Measurements from ENCODE around the gene CILP2.

The CILP2 gene

DNA sequence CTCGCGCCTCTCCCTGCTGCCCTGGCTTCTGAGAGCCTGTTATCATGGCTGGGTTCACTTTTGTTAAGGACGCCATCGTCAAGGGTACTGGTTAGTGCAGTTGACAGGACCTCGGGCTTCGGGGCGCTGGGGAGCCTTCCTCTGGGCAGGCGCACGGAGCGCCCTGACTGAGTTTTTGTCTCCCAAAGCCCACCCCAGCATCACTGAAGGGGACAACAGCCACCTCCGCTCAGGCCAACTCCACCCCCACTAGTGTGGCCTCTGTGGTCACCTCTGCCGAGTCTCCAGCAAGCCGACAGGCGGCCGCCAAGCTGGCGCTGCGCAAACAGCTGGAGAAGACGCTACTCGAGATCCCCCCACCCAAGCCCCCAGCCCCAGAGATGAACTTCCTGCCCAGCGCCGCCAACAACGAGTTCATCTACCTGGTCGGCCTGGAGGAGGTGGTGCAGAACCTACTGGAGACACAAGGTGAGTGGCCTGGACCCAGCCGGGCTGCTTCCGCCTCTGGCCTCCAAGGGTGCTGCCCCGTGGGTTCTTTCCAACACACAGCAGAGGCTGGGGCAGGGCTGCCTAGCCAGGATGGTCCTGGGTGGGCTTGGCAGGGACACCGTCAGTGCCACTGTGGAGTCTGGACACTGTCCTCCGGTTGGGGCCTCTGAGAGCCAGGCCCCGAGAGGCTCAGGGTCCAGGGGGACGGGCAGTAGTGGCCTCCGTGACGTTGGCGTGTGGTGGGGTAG, 39.6 kb upstream of the CILP2 start:
- Histone ChIP-seq H3K4me3 (ENCODE audit: low read length) (no peak overlapping the region), H3K9me3 (ENCODE audit: insufficient read depth, low read depth, low read length) (no peaks in the 10 kb centered on the region), H3K4me1 (ENCODE audit: insufficient read depth, low read length) (no peaks in the 10 kb centered on the region), H3K27me3 (ENCODE audit: insufficient read depth, low read length) (no peaks in the 10 kb centered on the region), H3K27ac (ENCODE audit: low read length) (no peak overlapping the region), H3K9ac (ENCODE audit: low read depth, low read length) (no peak overlapping the region), H3K36me3 (ENCODE audit: insufficient read depth, low read depth, low read length) (peaks cover 97% of the 10 kb centered on the region)

DNA sequence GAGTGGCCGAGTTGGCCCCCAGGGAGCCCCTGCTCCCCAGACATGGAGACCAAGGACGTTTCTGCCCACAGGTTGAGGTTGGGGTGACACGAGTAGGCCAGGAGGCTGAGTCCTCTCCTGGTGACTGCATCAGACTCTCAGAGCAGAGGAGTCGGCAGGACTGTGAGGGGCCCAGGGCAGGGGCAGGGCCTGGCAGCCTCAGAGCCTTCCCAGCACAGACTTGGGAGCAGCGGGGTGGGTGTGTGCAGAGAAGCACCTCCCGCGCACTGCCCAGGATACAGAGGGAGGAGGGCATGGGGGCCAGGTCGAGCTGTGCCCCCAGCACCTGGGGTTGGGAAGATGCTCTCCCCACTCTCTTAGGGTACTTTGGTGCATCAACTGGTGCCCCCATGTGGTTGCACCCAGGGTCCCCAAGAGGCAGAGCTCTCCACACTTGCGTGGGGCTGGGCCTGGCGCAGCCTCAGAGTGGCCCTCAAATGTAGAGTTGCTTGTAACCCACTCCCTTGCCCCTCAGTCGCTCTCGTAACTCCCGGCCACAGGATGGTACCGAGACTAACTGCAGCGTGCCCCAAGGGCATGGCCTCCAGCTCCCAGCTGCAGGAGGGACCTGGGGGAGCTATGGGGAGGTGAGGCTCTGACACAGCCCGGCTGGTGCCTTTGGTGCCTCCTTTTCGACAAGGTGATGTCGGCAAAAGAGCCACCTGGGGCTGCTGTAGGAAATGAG, 38.6 kb upstream of the CILP2 start:
- H3K36me3 ChIP-seq (ENCODE audit: insufficient read depth, low read depth, low read length), result peaks cover 97% of the 10 kb centered on the region
- no peak overlapping the region for H3K9ac ChIP-seq (ENCODE audit: low read depth, low read length)
- no peaks in the 10 kb centered on the region for H3K4me1 ChIP-seq (ENCODE audit: insufficient read depth, low read length)
- H3K9me3 ChIP-seq (ENCODE audit: insufficient read depth, low read depth, low read length), result no peaks in the 10 kb centered on the region
- no peak overlapping the region for H3K4me3 ChIP-seq (ENCODE audit: low read length)
- H3K27me3 ChIP-seq (ENCODE audit: insufficient read depth, low read length), result no peaks in the 10 kb centered on the region
- no peak overlapping the region for H3K27ac ChIP-seq (ENCODE audit: low read length)

DNA sequence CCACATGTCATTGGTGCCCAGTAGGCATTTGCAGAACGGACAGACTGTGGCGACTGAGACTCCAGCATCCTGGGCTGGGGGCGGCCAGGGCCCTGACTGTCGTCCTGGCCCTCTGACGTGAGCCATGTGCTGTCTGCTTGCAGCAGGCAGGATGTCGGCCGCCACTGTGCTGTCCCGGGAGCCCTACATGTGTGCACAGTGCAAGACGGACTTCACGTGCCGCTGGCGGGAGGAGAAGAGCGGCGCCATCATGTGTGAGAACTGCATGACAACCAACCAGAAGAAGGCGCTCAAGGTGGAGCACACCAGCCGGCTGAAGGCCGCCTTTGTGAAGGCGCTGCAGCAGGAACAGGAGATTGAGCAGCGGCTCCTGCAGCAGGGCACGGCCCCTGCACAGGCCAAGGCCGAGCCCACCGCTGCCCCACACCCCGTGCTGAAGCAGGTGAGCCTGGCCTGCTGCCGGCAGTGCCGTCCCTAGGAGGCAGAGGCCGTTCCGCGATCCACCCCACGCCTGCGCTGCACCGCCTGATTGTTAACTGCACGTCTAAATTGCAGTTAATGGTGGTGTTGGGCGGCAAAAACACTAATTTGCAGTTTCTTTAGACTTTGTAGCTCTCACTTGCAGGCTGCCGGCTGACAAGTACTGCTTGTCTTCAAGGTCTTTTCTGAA, 37.0 kb upstream of the CILP2 start:
- Histone ChIP-seq H3K4me1 (ENCODE audit: insufficient read depth, low read length) (no peaks in the 10 kb centered on the region), H3K27me3 (ENCODE audit: insufficient read depth, low read length) (no peaks in the 10 kb centered on the region), H3K36me3 (ENCODE audit: insufficient read depth, low read depth, low read length) (peaks cover 99% of the 10 kb centered on the region), H3K9me3 (ENCODE audit: insufficient read depth, low read depth, low read length) (no peaks in the 10 kb centered on the region), H3K9ac (ENCODE audit: low read depth, low read length) (no peak overlapping the region), H3K4me3 (ENCODE audit: low read length) (no peak overlapping the region), H3K27ac (ENCODE audit: low read length) (no peak overlapping the region)

DNA sequence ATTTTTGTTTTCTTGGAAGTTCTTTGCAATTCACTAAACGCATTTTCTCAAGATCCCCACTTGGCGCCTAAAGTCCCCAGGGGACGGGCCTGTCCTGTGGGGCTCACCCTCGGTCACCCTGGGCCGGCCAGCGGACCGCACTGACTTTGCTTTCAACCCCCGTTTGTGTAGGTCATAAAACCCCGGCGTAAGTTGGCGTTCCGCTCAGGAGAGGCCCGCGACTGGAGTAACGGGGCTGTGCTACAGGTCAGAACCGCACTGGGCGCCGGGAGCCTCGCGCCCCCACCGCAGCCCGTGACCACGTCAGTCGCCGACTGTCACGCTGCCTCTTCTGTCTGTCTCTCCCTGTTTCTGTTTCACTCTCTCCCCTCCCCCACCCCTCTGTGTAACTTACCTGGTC, 36.3 kb upstream of the CILP2 start:
- Histone ChIP-seq H3K9me3 (ENCODE audit: insufficient read depth, low read depth, low read length) (no peaks in the 10 kb centered on the region), H3K27me3 (ENCODE audit: insufficient read depth, low read length) (no peaks in the 10 kb centered on the region), H3K27ac (ENCODE audit: low read length) (no peak overlapping the region), H3K36me3 (ENCODE audit: insufficient read depth, low read depth, low read length) (peaks cover 99% of the 10 kb centered on the region), H3K4me1 (ENCODE audit: insufficient read depth, low read length) (no peaks in the 10 kb centered on the region), H3K4me3 (ENCODE audit: low read length) (no peak overlapping the region), H3K9ac (ENCODE audit: low read depth, low read length) (no peak overlapping the region)

DNA sequence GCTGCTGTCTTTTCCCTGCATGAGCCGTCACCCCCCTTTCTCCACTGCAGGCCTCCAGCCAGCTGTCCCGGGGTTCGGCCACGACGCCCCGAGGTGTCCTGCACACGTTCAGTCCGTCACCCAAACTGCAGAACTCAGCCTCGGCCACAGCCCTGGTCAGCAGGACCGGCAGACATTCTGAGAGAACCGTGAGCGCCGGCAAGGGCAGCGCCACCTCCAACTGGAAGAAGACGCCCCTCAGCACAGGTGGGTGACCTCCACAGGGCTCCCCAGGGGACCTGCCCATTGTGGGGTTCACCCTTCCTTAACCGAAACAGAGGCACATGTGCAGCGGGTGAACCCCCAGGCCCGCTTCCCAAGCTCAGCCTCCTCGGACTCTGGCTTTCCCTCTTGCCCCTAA, 35.8 kb upstream of the CILP2 start:
- H3K4me1 ChIP-seq (ENCODE audit: insufficient read depth, low read length), result no peaks in the 10 kb centered on the region
- peaks cover 99% of the 10 kb centered on the region for H3K36me3 ChIP-seq (ENCODE audit: insufficient read depth, low read depth, low read length)
- H3K4me3 ChIP-seq (ENCODE audit: low read length), result no peak overlapping the region
- no peak overlapping the region for H3K9ac ChIP-seq (ENCODE audit: low read depth, low read length)
- H3K27me3 ChIP-seq (ENCODE audit: insufficient read depth, low read length), result no peaks in the 10 kb centered on the region
- H3K27ac ChIP-seq (ENCODE audit: low read length), result no peak overlapping the region
- H3K9me3 ChIP-seq (ENCODE audit: insufficient read depth, low read depth, low read length), result no peaks in the 10 kb centered on the region

DNA sequence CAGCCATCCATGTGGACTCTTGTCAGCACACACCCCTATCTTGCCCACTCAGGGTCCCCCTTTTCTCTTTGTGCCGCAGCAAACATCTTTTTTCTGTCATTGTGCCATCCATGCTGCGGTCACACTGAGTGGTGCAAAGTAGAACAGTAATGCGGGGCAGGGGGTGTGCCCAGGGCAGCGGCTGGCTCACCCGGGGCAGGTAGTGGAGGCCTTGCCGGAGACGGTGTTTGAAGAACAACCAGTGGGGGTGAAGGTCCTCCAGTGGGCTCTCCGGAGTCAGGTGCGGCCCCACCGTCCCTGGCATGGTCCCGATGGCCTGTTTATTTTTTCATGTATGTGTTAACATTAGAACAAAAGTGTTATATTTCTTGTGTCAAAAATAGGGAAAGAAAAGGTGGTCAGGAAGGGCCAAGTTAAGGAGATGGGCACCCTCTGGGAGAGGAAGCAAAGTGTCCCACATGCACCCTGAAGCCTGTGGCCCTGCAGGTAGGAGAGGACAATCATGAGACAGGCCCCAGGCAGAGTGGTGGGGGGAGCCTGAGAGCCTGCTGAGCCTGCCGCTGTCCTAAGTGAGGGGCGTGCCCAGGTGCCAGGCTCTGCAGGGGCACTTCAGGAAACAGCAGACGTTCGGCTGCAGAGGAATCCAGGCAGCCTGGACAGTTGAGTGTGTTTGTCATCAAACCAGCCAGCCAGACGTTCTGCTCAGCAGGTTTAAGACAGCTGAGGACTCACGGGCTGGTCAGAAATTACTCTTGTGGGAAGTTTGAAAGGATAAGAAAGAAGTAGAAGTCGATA, 35.1 kb upstream of the CILP2 start:
- H3K9me3 ChIP-seq (ENCODE audit: insufficient read depth, low read depth, low read length), result no peaks in the 10 kb centered on the region
- no peaks in the 10 kb centered on the region for H3K27me3 ChIP-seq (ENCODE audit: insufficient read depth, low read length)
- H3K27ac ChIP-seq (ENCODE audit: low read length), result no peak overlapping the region
- H3K4me1 ChIP-seq (ENCODE audit: insufficient read depth, low read length), result no peaks in the 10 kb centered on the region
- H3K9ac ChIP-seq (ENCODE audit: low read depth, low read length), result no peak overlapping the region
- H3K36me3 ChIP-seq (ENCODE audit: insufficient read depth, low read depth, low read length), result peaks cover 100% of the 10 kb centered on the region
- no peak overlapping the region for H3K4me3 ChIP-seq (ENCODE audit: low read length)

DNA sequence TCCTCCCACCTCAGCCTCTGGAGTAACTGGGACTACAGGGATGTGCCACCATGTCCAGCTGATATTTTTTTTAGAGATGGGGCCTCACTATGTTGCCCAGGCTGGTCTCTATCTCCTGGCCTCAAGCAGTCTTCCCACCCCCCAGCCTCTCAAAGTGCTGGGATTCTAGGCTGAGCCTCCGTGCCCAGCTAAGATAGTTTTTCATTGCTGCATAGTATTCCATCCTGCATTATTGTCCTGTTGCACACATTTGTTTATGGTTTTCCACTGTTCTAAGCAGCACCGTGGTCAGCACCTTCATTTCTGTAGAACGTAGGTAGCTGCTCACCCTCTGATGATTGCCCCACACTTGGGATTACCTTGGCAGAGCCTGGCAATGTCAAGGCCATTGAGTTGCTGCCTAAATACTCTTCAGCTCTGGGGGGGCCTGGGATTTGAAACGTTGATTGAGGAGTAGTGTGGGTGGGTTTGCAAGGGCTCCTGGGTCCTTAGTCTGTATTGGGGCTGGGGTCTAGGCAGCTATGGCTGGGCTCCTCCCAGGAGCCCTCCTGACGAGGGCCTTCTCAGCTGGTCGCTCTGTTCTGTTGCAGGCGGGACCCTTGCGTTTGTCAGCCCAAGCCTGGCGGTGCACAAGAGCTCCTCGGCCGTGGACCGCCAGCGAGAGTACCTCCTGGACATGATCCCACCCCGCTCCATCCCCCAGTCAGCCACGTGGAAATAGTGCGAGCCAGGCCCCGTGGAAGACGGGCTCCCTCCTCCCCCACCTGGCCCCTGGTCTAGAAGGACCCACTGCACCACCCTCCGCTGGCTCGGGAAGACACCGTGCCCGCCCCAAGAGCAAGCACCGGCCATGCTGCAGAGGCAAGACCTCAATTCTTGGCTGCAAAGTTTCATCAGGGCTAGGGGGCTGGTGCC, 33.1 kb upstream of the CILP2 start:
- Histone ChIP-seq H3K9ac (ENCODE audit: low read depth, low read length) (no peak overlapping the region), H3K27me3 (ENCODE audit: insufficient read depth, low read length) (no peaks in the 10 kb centered on the region), H3K36me3 (ENCODE audit: insufficient read depth, low read depth, low read length) (peaks cover 80% of the 10 kb centered on the region), H3K4me3 (ENCODE audit: low read length) (no peak overlapping the region), H3K27ac (ENCODE audit: low read length) (no peak overlapping the region), H3K4me1 (ENCODE audit: insufficient read depth, low read length) (no peaks in the 10 kb centered on the region), H3K9me3 (ENCODE audit: insufficient read depth, low read depth, low read length) (no peaks in the 10 kb centered on the region)

DNA sequence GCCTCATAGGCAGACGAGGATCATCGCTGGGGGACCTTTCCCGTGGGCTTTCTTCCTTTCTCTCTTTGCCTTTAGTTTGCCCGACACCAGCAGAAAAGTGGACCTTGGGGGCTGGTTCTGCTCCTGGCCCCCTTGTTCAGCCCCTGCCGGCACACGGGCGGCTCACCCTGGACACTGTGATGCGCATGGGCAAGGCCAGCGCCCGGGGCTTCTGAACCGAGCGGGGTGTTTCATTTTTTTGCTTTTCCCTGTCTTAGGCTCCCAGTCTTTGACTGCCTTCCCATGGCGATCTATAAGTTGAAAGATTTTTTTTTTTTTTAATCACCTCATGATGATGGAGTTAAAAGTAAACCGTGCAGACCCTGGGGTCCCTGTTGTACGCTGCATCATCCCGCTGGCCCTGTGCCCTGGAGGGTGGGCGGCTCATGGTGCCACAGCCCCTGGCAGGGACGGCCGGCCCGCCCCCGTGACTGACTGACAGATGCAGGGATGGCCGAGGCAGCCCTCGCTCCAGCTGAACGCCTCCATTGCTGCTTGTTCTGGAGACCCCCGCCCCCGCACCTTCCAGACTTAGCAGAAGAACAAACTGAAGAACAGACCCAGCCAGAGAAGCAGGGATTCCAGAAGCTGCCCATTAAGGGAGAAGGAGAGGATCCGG, 32.3 kb upstream of the CILP2 start:
- Histone ChIP-seq H3K9me3 (ENCODE audit: insufficient read depth, low read depth, low read length) (no peaks in the 10 kb centered on the region), H3K27me3 (ENCODE audit: insufficient read depth, low read length) (no peaks in the 10 kb centered on the region), H3K9ac (ENCODE audit: low read depth, low read length) (no peak overlapping the region), H3K4me3 (ENCODE audit: low read length) (no peak overlapping the region), H3K4me1 (ENCODE audit: insufficient read depth, low read length) (no peaks in the 10 kb centered on the region), H3K27ac (ENCODE audit: low read length) (no peak overlapping the region), H3K36me3 (ENCODE audit: insufficient read depth, low read depth, low read length) (peaks cover 72% of the 10 kb centered on the region)

DNA sequence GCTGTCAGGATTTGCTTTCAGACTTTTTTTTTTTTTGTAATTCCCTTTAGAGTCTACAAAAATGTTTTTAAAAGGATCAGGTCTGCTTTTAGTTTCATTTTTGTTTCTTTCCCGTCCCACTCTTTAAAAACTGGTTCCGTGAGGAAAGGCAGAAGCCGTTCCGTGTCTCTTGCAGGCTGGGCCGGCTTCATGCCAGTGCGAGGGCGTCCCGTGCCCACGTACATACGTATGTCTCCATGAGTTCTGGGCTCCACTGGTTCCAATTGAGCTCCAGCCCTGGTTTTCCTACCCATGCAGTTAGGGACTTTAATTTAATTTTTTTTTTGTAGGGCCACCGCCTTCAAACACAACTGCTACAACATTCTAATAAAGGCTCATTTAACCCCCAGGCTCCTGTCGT, 31.5 kb upstream of the CILP2 start:
- Histone ChIP-seq H3K27me3 (ENCODE audit: insufficient read depth, low read length) (no peaks in the 10 kb centered on the region), H3K9ac (ENCODE audit: low read depth, low read length) (no peak overlapping the region), H3K27ac (ENCODE audit: low read length) (no peak overlapping the region), H3K9me3 (ENCODE audit: insufficient read depth, low read depth, low read length) (no peaks in the 10 kb centered on the region), H3K36me3 (ENCODE audit: insufficient read depth, low read depth, low read length) (peaks cover 64% of the 10 kb centered on the region), H3K4me3 (ENCODE audit: low read length) (no peak overlapping the region), H3K4me1 (ENCODE audit: insufficient read depth, low read length) (no peaks in the 10 kb centered on the region)

DNA sequence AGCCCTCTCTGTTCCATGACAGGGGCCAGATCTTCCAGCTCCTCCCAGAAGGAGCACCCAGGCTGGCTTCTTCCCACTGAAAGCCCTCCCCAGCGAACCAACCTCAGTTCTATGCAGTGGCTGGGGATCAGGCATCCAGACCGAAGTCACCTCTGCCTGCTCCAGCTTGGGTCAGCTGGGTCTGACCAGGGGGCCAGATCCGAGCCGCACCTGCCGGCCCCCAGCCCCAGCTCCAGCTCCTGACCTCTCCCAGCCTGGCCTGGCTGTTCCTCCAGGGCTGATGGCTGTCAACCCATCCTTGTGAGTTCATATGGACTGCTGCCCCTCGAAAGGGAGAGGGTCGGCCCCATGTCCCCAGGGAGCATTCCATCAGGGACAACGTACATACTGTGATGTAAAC, 30.7 kb upstream of the CILP2 start:
- Histone ChIP-seq H3K27ac (ENCODE audit: low read length) (no peak overlapping the region), H3K36me3 (ENCODE audit: insufficient read depth, low read depth, low read length) (peaks cover 56% of the 10 kb centered on the region), H3K4me3 (ENCODE audit: low read length) (no peak overlapping the region), H3K9me3 (ENCODE audit: insufficient read depth, low read depth, low read length) (no peaks in the 10 kb centered on the region), H3K9ac (ENCODE audit: low read depth, low read length) (no peak overlapping the region), H3K27me3 (ENCODE audit: insufficient read depth, low read length) (no peaks in the 10 kb centered on the region), H3K4me1 (ENCODE audit: insufficient read depth, low read length) (no peaks in the 10 kb centered on the region)

All from iPS-20b (cell line).